ENCODE results near the gene FOXR1. TPM values are rescaled to one million over a fixed set of nuclear protein-coding genes. Genes with fewer than 3 reads are reported as not detected.

FOXR1 gene
- total and polyA plus RNA-seq, 10 donors: not detected

DNA sequence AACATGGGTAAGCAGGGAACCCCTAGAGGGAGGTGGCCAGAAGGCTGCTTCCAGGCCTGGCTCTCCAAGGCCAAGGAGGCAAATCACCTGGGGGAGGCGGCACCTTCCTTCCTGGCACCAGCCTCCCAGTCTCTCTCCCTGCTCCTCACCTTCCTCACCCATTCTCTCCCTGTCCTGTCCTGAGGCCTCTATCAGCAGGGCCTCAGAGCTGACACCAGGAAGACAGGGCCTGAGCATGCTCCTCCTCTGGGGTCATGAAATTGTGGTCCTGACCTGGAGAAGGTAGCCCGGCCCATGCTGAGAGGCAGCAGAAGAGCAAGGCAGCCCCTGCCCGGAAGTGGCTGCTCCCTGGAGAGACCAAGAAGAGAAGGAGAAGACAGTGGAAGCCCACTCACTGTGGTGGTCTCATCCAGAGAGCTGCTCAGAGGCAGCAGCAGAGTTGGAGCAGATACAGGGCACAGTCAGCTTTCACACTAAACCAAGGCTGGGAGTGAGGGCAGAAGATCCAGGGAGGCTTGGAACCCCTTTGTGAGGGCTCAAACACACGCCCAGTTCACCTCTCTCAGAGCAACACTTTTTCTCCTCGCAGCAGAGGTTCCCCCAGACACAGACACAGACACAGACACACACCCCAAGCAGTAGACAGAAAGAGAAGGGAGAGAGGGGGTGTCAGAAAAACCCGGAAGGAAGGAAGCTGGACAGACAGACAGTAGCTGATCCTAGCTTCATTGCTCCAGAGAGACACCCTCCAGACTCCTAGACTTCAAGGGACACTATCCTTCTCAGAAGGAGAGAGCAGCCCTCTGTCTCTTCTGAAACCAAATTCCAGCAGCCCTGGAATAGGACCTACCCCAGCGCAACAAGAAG lies 47.6 kb upstream of the FOXR1 start:
- TF ChIP-seq POLR2A (IDR thresholded peaks at IDR 0.05) (no peak), POLR2AphosphoS5 (IDR thresholded peaks at IDR 0.05) (no peak)
- TF ChIP-seq, protein P1, sequence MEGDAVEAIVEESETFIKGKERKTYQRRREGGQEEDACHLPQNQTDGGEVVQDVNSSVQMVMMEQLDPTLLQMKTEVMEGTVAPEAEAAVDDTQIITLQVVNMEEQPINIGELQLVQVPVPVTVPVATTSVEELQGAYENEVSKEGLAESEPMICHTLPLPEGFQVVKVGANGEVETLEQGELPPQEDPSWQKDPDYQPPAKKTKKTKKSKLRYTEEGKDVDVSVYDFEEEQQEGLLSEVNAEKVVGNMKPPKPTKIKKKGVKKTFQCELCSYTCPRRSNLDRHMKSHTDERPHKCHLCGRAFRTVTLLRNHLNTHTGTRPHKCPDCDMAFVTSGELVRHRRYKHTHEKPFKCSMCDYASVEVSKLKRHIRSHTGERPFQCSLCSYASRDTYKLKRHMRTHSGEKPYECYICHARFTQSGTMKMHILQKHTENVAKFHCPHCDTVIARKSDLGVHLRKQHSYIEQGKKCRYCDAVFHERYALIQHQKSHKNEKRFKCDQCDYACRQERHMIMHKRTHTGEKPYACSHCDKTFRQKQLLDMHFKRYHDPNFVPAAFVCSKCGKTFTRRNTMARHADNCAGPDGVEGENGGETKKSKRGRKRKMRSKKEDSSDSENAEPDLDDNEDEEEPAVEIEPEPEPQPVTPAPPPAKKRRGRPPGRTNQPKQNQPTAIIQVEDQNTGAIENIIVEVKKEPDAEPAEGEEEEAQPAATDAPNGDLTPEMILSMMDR (IDR thresholded peaks at IDR 0.05 in 8 of 11, conservative IDR thresholded peaks at IDR 0.05 in 3 of 11): no peak
- Histone ChIP-seq H3K36me3 (peaks cover 0 to 8% (median 0%) of the 10 kb centered on the region in 6 donors), H3K27ac (peak overlapping the region; percentile 55 to 98 (median 92)), H3K27me3 (replicated peaks in 1 of 7) (no peaks in the 10 kb centered on the region), H3K4me1 (peaks cover 61 to 95% (median 84%) of the 10 kb centered on the region in 6 donors), H3K4me3 (peak overlapping the region; percentile 75 to 95 (median 88)), H3K9me3 (no peaks in the 10 kb centered on the region)
- WGBS, 5 donors: 10 to 30% (median 18%) methylated on average over 7 of the region's 7 CpGs
- DNase-seq: no peak
- intact Hi-C loops (cut with DNase I; ENCODE audit: low total_unique reads): no loop called here

DNA sequence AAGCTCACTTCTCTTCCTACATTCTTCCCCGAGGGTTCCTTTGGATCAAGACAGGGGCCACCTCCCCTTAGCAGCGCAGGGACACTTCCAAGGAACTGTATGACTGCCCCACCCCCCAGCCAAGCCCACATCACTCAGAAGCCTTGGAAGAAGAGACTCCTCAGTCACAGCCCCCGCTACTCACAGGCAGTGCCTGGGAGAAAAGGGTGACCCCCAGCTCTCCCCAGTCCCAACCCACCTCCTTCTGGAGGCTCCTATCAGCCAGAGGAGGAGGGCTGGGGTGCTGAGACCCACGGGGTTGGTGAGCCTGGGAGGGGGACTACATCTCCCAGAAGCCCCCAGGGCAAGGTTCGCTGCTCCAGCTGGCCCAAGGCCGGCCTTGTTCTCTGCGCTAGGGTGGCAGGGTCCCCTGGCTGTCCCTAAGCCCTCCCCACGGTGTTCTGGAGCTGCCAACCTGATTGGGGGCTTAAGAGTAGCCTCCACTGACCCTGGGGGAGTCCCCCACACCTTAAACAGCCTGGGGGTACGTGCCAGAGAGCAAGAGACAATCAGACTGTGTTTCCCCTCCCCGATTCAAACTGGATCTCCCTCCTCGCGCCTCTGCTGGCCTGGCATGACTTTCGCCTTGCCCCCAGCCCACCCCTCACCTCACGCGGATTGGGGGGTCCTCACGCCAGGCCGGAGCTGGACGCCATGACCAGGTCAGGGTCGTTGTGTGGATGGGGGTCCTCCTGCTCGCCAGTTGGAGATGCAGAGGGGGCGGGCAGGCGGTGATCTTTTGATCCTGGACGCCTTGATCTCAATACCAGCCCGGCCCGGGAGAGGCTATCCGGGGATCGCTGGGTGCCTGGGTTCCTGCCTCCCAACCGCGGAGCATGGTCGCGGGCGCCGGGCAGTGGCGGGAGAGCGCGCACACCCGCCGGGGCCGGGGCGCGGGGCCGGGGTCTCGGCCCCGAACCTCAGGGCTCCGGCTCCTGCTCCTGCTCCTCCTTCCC lies 46.7 kb upstream of the FOXR1 start:
- Histone ChIP-seq H3K27ac (peak overlapping the region; percentile 55 to 98 (median 92)), H3K9me3 (no peaks in the 10 kb centered on the region), H3K4me1 (peaks cover 53 to 94% (median 77%) of the 10 kb centered on the region in 6 donors), H3K27me3 (replicated peaks in 1 of 7) (no peaks in the 10 kb centered on the region), H3K36me3 (peaks cover 0 to 8% (median 0%) of the 10 kb centered on the region in 6 donors), H3K4me3 (peak overlapping the region; percentile 75 to 95 (median 88))
- 0 to 2% (median 1%) methylated on average over 26 to 45 of the region's 45 CpGs for WGBS, 5 donors
- intact Hi-C loops (cut with DNase I; ENCODE audit: low total_unique reads): no loop called here
- DNase-seq: peak; percentile 92
- TF ChIP-seq, protein P1 (IDR thresholded peaks at IDR 0.05 in 8 of 11, conservative IDR thresholded peaks at IDR 0.05 in 3 of 11): peak in 1 of 11 experiments; percentile 8
- TF ChIP-seq POLR2A (IDR thresholded peaks at IDR 0.05) (no peak), POLR2AphosphoS5 (IDR thresholded peaks at IDR 0.05) (peak in 2 of 3 donors; percentile 30 to 50)

DNA sequence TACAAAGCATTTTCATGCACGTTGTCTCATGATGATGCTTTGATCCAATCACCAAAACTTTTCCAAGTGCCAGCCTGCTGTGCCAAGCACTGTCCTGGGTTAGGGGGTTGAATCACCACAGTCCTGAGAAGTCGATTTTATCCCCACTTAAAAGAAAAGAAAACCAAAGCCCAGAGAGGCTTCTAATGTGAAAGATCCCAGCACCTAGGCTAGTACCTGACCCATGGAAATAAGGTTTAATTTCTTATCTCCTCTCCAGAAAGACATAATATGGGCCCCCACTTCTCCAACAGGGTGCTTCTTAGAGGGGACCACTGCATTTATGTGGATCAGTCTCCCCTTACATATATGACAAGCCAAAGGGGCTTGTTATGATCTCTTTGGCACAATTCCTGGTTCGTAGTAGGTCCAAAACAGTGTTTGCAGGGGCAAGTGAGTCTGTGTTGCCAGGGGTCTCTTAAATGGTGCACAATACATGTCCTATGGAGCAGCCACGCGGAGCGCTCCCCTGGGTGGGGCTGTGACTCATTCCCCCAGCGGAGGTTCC lies 43.9 kb upstream of the FOXR1 start:
- Histone ChIP-seq H3K9me3 (no peaks in the 10 kb centered on the region), H3K27ac (peak overlapping the region; percentile 92 to 98 (median 96)), H3K36me3 (peaks cover 0 to 7% (median 0%) of the 10 kb centered on the region in 6 donors), H3K27me3 (replicated peaks in 1 of 7) (no peaks in the 10 kb centered on the region), H3K4me3 (peak overlapping the region in 6 of 8 donors; percentile 70 to 78 (median 76)), H3K4me1 (peaks cover 38 to 76% (median 59%) of the 10 kb centered on the region in 6 donors)
- intact Hi-C loops (cut with DNase I; ENCODE audit: low total_unique reads): no loop called here
- DNase-seq: no peak
- WGBS, 5 donors: 14 to 25% (median 19%) methylated on average over 3 to 7 of the region's 7 CpGs
- TF ChIP-seq POLR2AphosphoS5 (IDR thresholded peaks at IDR 0.05): no peak
- TF ChIP-seq, protein P1 (IDR thresholded peaks at IDR 0.05 in 8 of 11, conservative IDR thresholded peaks at IDR 0.05 in 3 of 11): no peak
- no peak for TF ChIP-seq POLR2A (IDR thresholded peaks at IDR 0.05)
